ENCODE measurements around the gene PKP4. TPM values are rescaled to one million over a fixed set of nuclear protein-coding genes. Genes with fewer than 3 reads are reported as not detected.

PKP4 gene
- total RNA-seq, 1 donor from 2014 or later, result 41.6 TPM

GRCh38 chr2:158598862-158599517, 142.2 kb downstream of the PKP4 start:
- Histone ChIP-seq H3K4me3 (ENCODE audit: low read depth, low read length) (no peak overlapping the region), H3K27me3 (ENCODE audit: control insufficient read depth, insufficient read depth, low read length) (no peaks in the 10 kb centered on the region), H3K36me3 (ENCODE audit: control insufficient read depth, insufficient read depth, low read length) (peaks cover 2% of the 10 kb centered on the region)
- DNase-seq (ENCODE audit: low read depth), result peak; percentile 16
- FAIRE-seq, result no peak
- no peak for TF ChIP-seq CTCF (IDR thresholded peaks at IDR 0.05; ENCODE audit: insufficient read depth, low read length, severe bottlenecking)

GRCh38 chr2:158599609-158600008, 142.9 kb downstream of the PKP4 start:
- TF ChIP-seq CTCF (IDR thresholded peaks at IDR 0.05; ENCODE audit: insufficient read depth, low read length, severe bottlenecking), result no peak
- H3K36me3 ChIP-seq (ENCODE audit: control insufficient read depth, insufficient read depth, low read length), result peaks cover 2% of the 10 kb centered on the region
- DNase-seq (ENCODE audit: low read depth), result peak; percentile 2
- no peak overlapping the region for H3K4me3 ChIP-seq (ENCODE audit: low read depth, low read length)
- no peaks in the 10 kb centered on the region for H3K27me3 ChIP-seq (ENCODE audit: control insufficient read depth, insufficient read depth, low read length)
- no peak for FAIRE-seq

GRCh38 chr2:158600155-158600802, 143.5 kb downstream of the PKP4 start:
- FAIRE-seq, result no peak
- peaks cover 3% of the 10 kb centered on the region for H3K36me3 ChIP-seq (ENCODE audit: control insufficient read depth, insufficient read depth, low read length)
- TF ChIP-seq CTCF (IDR thresholded peaks at IDR 0.05; ENCODE audit: insufficient read depth, low read length, severe bottlenecking), result no peak
- H3K27me3 ChIP-seq (ENCODE audit: control insufficient read depth, insufficient read depth, low read length), result no peaks in the 10 kb centered on the region
- H3K4me3 ChIP-seq (ENCODE audit: low read depth, low read length), result no peak overlapping the region
- DNase-seq (ENCODE audit: low read depth), result peak; percentile 94

- Histone ChIP-seq H3K27me3 (ENCODE audit: control insufficient read depth, insufficient read depth, low read length) (no peaks in the 10 kb centered on the region), H3K36me3 (ENCODE audit: control insufficient read depth, insufficient read depth, low read length) (peaks cover 3% of the 10 kb centered on the region), H3K4me3 (ENCODE audit: low read depth, low read length) (no peak overlapping the region)
- DNase-seq (ENCODE audit: low read depth) (peak; percentile 37), FAIRE-seq (no peak)
- TF ChIP-seq CTCF (IDR thresholded peaks at IDR 0.05; ENCODE audit: insufficient read depth, low read length, severe bottlenecking), result no peak
These were observed 145.3 kb downstream of the PKP4 start for GRCh38 chr2:158602027-158602426.

- no peak for DNase-seq (ENCODE audit: low read depth)
- no peak for TF ChIP-seq CTCF (IDR thresholded peaks at IDR 0.05; ENCODE audit: insufficient read depth, low read length, severe bottlenecking)
- Histone ChIP-seq H3K27me3 (ENCODE audit: control insufficient read depth, insufficient read depth, low read length) (no peaks in the 10 kb centered on the region), H3K4me3 (ENCODE audit: low read depth, low read length) (no peak overlapping the region), H3K36me3 (ENCODE audit: control insufficient read depth, insufficient read depth, low read length) (peaks cover 3% of the 10 kb centered on the region)
- FAIRE-seq, result no peak
These were observed 146.5 kb downstream of the PKP4 start for GRCh38 chr2:158603205-158603604.

All from bronchial epithelial cell (primary cell).